ENCODE data around the gene SPATC1L. TPM values are rescaled to one million over a fixed set of nuclear protein-coding genes. Genes with fewer than 3 reads are reported as not detected.
"Not testable (repeated sequence)": the region's sequence is repeated elsewhere in the genome, so short reads cannot be mapped to it uniquely, and the experiment has no call there.

SPATC1L gene
- total RNA-seq, 1 experiment from 2014 or later: 8.7 TPM

DNA sequence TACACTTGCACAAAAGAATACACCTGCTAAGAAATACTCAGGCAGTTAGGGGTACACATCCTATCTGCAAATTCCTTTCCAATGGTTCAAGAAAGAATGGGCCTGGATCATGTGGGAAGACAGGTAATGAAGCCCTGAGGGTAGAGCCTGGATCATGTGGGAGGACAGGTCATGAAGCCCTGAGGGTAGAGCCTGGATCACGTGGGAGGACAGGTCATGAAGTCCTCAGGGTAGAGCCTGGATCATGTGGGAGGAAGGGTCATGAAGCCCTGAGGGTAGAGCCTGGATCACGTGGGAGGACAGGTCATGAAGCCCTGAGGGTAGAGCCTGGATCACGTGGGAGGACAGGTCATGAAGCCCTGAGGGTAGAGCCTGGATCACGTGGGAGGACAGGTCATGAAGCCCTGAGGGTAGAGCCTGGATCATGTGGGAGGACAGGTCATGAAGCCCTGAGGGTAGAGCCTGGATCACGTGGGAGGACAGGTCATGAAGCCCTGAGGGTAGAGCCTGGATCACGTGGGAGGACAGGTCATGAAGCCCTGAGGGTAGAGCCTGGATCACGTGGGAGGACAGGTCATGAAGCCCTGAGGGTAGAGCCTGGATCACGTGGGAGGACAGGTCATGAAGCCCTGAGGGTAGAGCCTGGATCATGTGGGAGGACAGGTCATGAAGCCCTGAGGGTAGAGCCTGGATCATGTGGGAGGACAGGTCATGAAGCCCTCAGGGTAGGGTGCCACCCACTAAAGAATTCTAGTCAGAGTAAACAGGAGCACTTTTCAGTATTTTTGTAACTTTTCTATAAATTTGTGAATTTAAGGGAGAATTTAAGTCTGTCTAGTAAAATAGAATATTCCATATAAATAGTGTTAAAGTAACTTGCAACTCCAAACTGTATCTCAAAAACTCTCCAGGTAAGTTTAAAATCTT, 16.9 kb upstream of the SPATC1L start:
- DNase-seq (ENCODE audit: low read depth): not testable (repeated sequence)

- no peak for DNase-seq (ENCODE audit: low read depth)
These were observed 15.4 kb upstream of the SPATC1L start for GRCh38 chr21:46199436-46200373.

DNA sequence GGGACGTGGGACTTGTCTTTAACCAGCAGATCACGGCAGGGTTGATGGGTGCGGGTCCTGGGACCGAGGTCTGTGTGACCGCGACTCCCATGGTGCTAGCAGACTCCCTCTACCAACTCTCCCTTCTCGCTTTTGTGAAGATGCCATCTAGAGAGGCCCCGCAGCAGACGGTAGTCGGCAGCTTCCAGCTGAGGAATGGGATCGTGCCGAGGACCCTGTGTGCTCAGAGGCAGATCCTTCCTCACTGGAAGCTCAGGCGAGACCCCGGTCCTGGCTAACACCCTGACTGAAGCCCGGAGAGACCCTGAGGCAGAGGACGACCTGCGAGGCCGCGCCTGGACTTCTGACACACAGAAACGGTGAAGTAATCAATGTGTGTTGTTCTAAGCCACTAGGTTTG, 12.5 kb upstream of the SPATC1L start:
- DNase-seq (ENCODE audit: low read depth): no peak

- DNase-seq (ENCODE audit: low read depth): no peak
These were observed 11.4 kb upstream of the SPATC1L start for GRCh38 chr21:46195595-46196195.

GRCh38 chr21:46194374-46195334, 10.4 kb upstream of the SPATC1L start:
- DNase-seq (ENCODE audit: low read depth): no peak

- no peak for DNase-seq (ENCODE audit: low read depth)
These were observed 9.6 kb upstream of the SPATC1L start for GRCh38 chr21:46193829-46194373.

DNA sequence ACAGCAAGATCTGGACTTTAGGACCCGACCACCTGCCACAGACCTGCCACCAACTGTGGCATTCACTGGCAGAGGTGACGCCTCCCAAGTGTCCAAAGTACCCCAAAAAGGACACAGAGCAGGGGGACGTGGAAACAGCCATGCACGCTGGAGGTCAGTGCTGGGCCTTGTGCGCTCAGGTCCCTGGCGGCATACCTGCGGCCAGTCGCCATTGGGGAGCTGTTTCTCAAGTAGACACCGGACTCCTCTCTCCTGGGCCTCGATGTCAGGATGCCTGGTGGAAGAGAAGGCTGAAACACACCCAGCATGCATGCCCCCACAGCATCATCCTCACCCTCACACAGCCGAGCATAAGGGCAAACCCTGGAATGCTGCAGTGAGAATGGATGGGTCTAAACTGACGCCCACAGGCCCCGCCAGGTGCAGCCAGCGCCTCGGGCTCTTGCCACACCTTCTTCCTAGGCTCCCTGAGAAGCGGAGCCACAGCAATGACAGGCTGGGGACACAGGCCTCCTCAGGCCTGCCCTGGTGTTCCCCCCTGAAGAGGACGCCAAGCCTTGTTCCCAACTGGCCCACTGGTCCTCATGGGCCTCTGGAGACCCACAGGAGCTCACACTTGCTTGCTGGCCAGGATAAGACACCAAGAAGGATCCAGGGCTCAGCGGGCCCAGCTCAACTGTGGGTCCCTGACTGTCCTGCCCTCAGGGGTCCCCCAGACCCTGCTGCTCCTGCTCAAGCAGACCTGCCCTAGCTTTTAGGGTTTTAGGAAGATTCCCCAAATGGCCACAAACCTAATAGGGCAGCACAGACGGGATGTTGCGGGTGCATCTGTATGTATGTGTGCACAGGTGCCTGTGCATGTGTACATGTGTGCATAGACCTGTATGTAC, 7.7 kb upstream of the SPATC1L start:
- DNase-seq (ENCODE audit: low read depth): no peak

DNA sequence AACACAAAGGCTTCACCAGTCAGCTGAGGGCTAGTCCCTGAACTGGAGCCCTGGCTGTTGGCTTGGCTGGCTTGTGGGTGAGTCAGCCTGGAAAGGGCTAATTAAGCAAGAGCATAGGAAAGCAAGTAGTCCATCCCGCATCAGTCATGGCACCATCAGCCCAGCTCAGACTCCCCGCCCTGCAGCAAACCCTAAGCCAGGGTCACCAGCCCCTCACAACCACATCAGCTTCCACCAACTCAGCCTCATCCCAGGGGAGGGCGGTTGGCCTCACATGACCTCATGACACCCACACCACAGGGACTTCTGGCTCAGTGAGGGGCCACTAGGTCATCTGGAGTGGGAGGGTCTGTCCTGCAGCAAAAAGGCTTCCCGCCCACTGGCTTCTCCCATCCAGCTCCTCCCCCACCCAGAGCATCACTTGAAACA, 7.0 kb upstream of the SPATC1L start:
- peak; percentile 83 for DNase-seq (ENCODE audit: low read depth)

GRCh38 chr21:46190491-46191131, 6.4 kb upstream of the SPATC1L start:
- DNase-seq (ENCODE audit: low read depth): no peak

- DNase-seq (ENCODE audit: low read depth): no peak
These were observed 5.8 kb upstream of the SPATC1L start for GRCh38 chr21:46189959-46190490.

DNA sequence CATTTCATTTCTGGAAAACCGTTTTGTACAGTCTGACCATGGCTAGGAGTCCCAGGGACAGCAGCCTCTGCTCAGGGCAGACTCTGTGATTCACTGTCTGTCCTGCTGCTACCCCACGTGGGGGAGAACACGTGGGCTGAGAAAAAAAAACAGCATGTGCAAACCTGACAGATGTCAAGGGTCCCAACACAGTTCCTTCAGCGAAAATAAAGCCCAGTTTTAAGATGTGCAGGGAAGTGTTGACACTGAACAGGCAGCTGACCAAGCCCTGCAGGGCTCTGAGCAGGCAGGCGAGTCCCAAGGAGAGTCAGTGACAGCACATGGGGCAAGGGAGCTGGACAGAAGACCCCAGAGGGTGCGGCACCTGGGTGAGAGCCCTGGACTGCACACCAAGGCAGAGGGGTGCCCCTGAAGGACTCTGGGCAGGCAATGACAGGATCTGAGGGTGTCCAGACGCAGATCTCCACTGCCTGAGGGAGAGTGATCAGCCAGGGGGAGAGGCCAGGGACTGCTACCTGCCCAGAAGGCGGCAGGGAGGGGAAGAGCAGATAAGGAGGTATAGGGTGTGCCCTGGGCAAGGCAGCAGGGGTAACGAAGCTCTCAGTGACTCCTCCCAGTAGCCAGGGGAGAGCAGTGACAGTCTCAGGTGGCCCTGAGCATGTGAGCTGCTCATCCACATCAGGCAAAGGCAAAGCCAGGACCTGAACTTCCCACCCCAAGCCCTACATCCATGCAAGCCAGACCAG, 5.1 kb upstream of the SPATC1L start:
- DNase-seq (ENCODE audit: low read depth): peak; percentile 73

- DNase-seq (ENCODE audit: low read depth): peak; percentile 86
These were observed 4.3 kb upstream of the SPATC1L start for GRCh38 chr21:46188226-46189212.

DNA sequence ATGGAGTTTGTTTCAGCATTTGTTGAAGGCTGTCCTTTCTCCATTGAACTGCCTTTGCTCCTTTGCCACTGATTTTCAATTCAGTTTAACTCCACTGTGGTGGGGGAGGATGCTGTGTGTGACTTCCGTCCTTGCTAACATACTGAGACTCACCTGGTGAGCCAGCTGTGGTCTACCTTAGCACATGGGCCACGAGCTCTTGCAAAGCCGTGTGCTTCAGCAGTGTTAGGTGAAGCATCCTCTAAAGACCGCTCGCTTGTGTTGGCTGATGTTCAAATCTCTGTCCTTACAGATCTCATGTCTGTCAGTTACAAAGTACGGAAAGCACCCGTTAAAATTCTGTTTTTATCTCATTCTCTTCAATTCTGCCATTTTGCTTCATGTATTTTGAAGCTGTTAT, 3.6 kb upstream of the SPATC1L start:
- no peak for DNase-seq (ENCODE audit: low read depth)

DNA sequence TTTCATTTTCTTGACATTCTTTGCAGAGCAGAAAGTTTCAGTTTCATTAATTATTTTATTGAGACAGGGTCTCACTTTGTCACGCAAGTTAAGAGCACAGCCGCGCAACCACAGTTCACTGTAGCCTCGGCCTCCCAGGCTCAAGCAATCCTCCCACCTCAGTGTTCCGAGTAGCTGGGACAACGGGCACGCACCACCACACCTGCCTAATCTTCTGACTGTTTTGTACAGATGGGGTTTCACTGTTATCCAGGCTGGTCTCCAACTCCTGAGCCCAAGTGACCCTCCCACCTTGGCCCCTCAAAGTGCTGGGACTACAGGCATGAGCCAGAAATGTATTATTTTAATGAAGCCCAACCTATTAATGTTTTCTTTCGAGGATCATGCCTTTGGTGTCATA, 3.0 kb upstream of the SPATC1L start:
- DNase-seq (ENCODE audit: low read depth): no peak

- DNase-seq (ENCODE audit: low read depth): no peak
These were observed 1.5 kb upstream of the SPATC1L start for GRCh38 chr21:46185716-46186115.

GRCh38 chr21:46184625-46185555, 631 bp upstream of the SPATC1L start:
- peak; percentile 83 for DNase-seq (ENCODE audit: low read depth)
